Gastrocnemius medialis (tissue), 4 donors: ENCODE data around the gene UNC5CL. TPM values are rescaled to one million over a fixed set of nuclear protein-coding genes. Genes with fewer than 3 reads are reported as not detected.

Experiments
- ATAC-seq, 2 donors: fragments of 150-250 bp; one replicate each; pipeline ENCODE4 v1.9.1; 2016
- DNase-seq, 2 donors: peaks; one replicate each; pipeline ENCODE4 v3.0.0-alpha.2; 2019
- H3K27ac ChIP-seq, 4 donors: fragments of 200-600 bp; sonication (generic); 1 replicate in 1 of 4; 2 replicates in 3 of 4; pipeline ENCODE4 v1.5.1; 2016 to 2018; ENCODE audit warnings: mild to moderate bottlenecking in 2 of 4, moderate library complexity in 1 of 4
- H3K27me3 ChIP-seq, 3 donors: fragments of 200-600 bp; sonication (generic) in 2 of 3; 1 replicate in 1 of 3; 2 replicates in 2 of 3; pipeline versions ENCODE4 v1.5.1 to v1.6.0; 2016 to 2019; ENCODE audit warnings: mild to moderate bottlenecking in 1 of 3, moderate library complexity in 1 of 3
- H3K36me3 ChIP-seq, 2 donors: fragments of 200-600 bp; sonication (generic) in 1 of 2; one replicate each; pipeline ENCODE4 v1.5.1; 2017 to 2018
- H3K4me1 ChIP-seq, 2 donors: fragments of 200-600 bp; sonication (generic) in 1 of 2; one replicate each; pipeline ENCODE4 v1.5.1; 2016 to 2017; ENCODE audit warnings: mild to moderate bottlenecking in 2 of 2
- H3K4me3 ChIP-seq, 4 donors: fragments of 200-600 bp; sonication (generic) in 3 of 4; 1 replicate in 1 of 4; 2 replicates in 3 of 4; pipeline ENCODE4 v1.5.1; 2016 to 2019; ENCODE audit warnings: mild to moderate bottlenecking in 2 of 4
- H3K9me3 ChIP-seq, 3 donors: fragments of 200-600 bp; sonication (generic) in 2 of 3; 1 replicate in 1 of 3; 2 replicates in 2 of 3; pipeline ENCODE4 v1.5.1; 2016 to 2019
- POLR2A ChIP-seq, 2 donors: fragments of 450-650 bp; IDR thresholded peaks; one replicate each; pipeline ENCODE4 v1.6.1; 2017; ENCODE audit warnings: antibody characterized with exemption in 2 of 2, mild to moderate bottlenecking in 2 of 2, moderate library complexity in 2 of 2
- in situ Hi-C, 4 donors: fragments of 200-750 bp; cut with MboI; loops; one replicate each; pipeline versions ENCODE4 v1.15.0 to v1.8.0; 2017; ENCODE audit warnings: low sequenced_read_pairs in 4 of 4
- intact Hi-C: fragments of 100-400 bp; cut with DNase I; formaldehyde crosslinking; loops from one replicate; pipeline ENCODE4 v1.15.1; 2023; ENCODE audit warnings: low total_unique reads
- total RNA-seq, 4 donors: library from RNA; depleted of rRNA; stranded (reverse); fragments of >200 nt; gene quantifications; one replicate each; pipeline versions ENCODE4 v1.1.0 to v1.2.3, GENCODE V29; 2016
- TF ChIP-seq, protein P1 (sequence below), 5 experiments: fragments of 450-650 bp in 3 of 5; fragments of 200-600 bp in 2 of 5; sonication (generic) in 2 of 5; IDR thresholded peaks in 4 of 5; conservative IDR thresholded peaks in 1 of 5; 1 replicate in 4 of 5; 2 replicates in 1 of 5; pipeline ENCODE4 v1.5.1; 2016 to 2019; ENCODE audit warnings: antibody characterized with exemption in 5 of 5, mild to moderate bottlenecking in 3 of 5, moderate library complexity in 3 of 5

UNC5CL gene
- total RNA-seq, 4 donors from 2014 or later: 0.20 to 0.52 (median 0.29) TPM

DNA sequence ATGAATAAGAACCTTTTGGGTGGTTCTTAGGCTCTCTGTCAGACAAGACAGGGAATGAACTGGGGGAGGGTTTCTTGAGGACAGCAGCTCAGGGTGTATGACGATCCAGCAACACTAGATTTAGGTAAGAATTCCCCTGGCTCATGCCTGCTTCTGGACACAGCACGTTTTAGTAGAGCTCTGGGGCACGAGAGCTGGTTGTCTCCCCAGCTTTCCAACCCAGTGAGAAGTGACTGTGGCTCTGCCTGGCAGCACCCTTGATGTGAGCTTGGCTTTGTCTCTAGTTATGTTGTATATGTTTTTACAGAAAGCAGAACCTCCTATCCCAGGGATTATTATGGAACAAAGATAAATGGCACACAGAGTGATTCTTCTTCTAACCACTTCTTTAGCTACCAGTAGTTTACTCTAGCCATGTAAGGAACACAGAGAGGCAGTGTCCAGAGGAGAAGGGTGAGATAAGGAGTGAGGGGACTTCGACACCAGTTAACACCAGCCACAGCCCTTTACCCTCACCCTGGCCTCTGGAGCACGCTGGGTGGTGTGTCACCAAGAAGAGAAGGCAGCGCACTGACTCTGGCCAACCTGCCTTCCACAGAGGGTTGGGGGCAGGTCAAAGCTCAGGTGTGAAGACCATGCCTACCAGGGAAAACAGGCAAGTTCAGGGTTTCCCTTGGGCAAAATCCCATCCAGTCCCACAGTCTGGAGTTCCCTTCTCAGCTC is 17.9 kb upstream of the UNC5CL start:
- peaks cover 82 to 84% of the 10 kb centered on the region in 2 donors for H3K4me1 ChIP-seq
- H3K36me3 ChIP-seq: peaks cover 0 to 5% of the 10 kb centered on the region in 2 donors
- DNase-seq (peak in 1 of 2 donors; percentile 84), ATAC-seq (peak in 1 of 2 donors; percentile 54)
- H3K27ac ChIP-seq: peak overlapping the region; percentile 96 to 99 (median 98)
- no peaks in the 10 kb centered on the region for H3K9me3 ChIP-seq
- intact Hi-C loops: no loop called here
- no peaks in the 10 kb centered on the region for H3K27me3 ChIP-seq
- in situ Hi-C loops: no loop called here
- TF ChIP-seq POLR2A (IDR thresholded peaks at IDR 0.05): peak; percentile 41 to 45
- TF ChIP-seq, protein P1, sequence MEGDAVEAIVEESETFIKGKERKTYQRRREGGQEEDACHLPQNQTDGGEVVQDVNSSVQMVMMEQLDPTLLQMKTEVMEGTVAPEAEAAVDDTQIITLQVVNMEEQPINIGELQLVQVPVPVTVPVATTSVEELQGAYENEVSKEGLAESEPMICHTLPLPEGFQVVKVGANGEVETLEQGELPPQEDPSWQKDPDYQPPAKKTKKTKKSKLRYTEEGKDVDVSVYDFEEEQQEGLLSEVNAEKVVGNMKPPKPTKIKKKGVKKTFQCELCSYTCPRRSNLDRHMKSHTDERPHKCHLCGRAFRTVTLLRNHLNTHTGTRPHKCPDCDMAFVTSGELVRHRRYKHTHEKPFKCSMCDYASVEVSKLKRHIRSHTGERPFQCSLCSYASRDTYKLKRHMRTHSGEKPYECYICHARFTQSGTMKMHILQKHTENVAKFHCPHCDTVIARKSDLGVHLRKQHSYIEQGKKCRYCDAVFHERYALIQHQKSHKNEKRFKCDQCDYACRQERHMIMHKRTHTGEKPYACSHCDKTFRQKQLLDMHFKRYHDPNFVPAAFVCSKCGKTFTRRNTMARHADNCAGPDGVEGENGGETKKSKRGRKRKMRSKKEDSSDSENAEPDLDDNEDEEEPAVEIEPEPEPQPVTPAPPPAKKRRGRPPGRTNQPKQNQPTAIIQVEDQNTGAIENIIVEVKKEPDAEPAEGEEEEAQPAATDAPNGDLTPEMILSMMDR (IDR thresholded peaks at IDR 0.05 in 4 of 5, conservative IDR thresholded peaks at IDR 0.05 in 1 of 5): no peak
- peak overlapping the region in 2 of 4 donors; percentile 5 to 66 for H3K4me3 ChIP-seq

DNA sequence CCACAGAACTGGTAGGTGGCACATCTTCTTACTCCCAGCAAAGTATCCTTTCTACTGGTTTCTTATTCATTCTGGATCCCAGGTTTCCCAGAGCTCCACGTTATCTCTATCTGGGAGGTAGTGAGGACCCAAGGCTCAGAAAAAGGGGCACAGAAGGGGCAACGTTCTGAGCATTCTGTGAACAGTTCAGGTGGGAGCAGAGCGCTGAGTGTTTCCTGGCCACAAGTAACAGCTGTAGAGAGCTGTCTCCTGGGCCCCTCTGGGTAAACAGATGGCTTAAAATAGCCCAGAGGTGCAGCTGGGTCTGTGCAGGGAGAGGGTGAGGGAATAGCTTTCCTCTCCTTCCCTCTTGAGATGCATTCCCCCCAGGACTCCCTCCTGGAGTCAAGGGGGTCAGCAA is 16.1 kb upstream of the UNC5CL start:
- in situ Hi-C loops: no loop called here
- Histone ChIP-seq H3K36me3 (no peaks in the 10 kb centered on the region), H3K9me3 (no peaks in the 10 kb centered on the region), H3K27ac (peak overlapping the region; percentile 96 to 99 (median 98)), H3K4me1 (peaks cover 82 to 83% of the 10 kb centered on the region in 2 donors), H3K27me3 (no peaks in the 10 kb centered on the region), H3K4me3 (peak overlapping the region; percentile 47 to 66 (median 58))
- TF ChIP-seq POLR2A (IDR thresholded peaks at IDR 0.05): peak; percentile 32 to 84
- TF ChIP-seq, protein P1 (IDR thresholded peaks at IDR 0.05 in 4 of 5, conservative IDR thresholded peaks at IDR 0.05 in 1 of 5): no peak
- intact Hi-C loops: no loop called here
- DNase-seq (peak; percentile 53 to 72), ATAC-seq (peak; percentile 41 to 57)

DNA sequence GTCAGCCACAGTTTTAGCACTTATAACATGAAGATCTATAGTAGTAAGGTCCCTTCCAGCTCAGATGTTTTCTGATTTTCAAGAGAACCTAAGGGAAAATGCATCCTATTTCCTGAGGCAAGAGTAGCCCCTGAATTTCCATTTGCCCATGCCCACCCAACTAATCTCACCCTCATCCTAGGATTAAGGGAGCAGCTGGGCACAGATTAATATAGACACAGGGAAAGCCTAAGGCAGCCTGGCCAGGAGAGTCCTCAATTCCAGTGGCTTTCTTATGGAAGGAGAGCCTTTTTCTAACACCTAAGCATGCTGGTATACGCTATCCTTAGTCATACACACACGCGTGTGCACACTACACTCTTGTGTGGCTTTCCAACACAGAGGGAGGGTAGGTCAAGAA is 15.5 kb upstream of the UNC5CL start:
- DNase-seq: no peak
- ATAC-seq: no peak
- intact Hi-C loops (no loop called here), in situ Hi-C loops (no loop called here)
- TF ChIP-seq POLR2A (IDR thresholded peaks at IDR 0.05): no peak
- TF ChIP-seq, protein P1 (IDR thresholded peaks at IDR 0.05 in 4 of 5, conservative IDR thresholded peaks at IDR 0.05 in 1 of 5): no peak
- Histone ChIP-seq H3K9me3 (no peaks in the 10 kb centered on the region), H3K36me3 (no peaks in the 10 kb centered on the region), H3K27me3 (no peaks in the 10 kb centered on the region), H3K27ac (peak overlapping the region; percentile 96 to 99 (median 98)), H3K4me3 (peak overlapping the region; percentile 47 to 66 (median 58)), H3K4me1 (peaks cover 82 to 84% of the 10 kb centered on the region in 2 donors)

DNA sequence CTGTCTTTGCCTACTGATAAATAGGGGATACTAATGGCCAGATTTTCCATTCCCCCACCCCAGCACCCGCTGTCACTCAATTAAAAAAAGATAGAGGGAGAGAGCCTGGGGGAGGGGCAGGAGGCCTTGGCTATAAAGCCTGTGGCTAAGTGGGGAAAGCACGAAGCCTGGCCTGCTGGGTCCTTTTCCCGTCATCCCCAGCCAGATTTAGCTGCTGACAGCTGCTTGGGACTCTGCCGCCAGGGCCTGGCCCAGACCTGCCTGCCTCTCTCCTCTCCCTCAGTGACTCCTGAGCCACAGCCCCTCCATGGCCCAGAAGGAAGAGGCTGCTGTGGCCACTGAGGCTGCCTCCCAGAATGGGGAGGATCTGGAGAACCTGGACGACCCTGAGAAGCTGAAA is 14.0 kb upstream of the UNC5CL start, which contains the start of gene APOBEC2:
APOBEC2 (plus strand) TSS at position 162 of the 400 bp plus-strand sequence; CDS start at position 308, 146 bp downstream.
- Histone ChIP-seq H3K9me3 (no peaks in the 10 kb centered on the region), H3K36me3 (no peaks in the 10 kb centered on the region), H3K4me3 (peak within 1 kb of the TSS; percentile 47 to 66 (median 58)), H3K4me1 (peaks cover 81 to 82% of the 10 kb centered on the region in 2 donors), H3K27ac (peak within 1 kb of the TSS; percentile 96 to 99 (median 98)), H3K27me3 (no peaks in the 10 kb centered on the region)
- DNase-seq (peak; percentile 85 to 96), ATAC-seq (peak; percentile 71)
- intact Hi-C loops (loop anchor here (2.0 kb wide), 1 partner anchor 20 kb away; the partner anchor contains the start of genes NFYA and OARD1), in situ Hi-C loops (no loop called here)
- TF ChIP-seq, protein P1 (IDR thresholded peaks at IDR 0.05 in 4 of 5, conservative IDR thresholded peaks at IDR 0.05 in 1 of 5): no peak
- peak; percentile 78 to 88 for TF ChIP-seq POLR2A (IDR thresholded peaks at IDR 0.05)
